Measurements from ENCODE around the gene TPH2. TPM values are rescaled to one million over a fixed set of nuclear protein-coding genes. Genes with fewer than 3 reads are reported as not detected.

TPH2 gene
- total and polyA plus RNA-seq, 3 donors from 2014 or later, result 0.47 to 2.2 (median 1.8) TPM

DNA sequence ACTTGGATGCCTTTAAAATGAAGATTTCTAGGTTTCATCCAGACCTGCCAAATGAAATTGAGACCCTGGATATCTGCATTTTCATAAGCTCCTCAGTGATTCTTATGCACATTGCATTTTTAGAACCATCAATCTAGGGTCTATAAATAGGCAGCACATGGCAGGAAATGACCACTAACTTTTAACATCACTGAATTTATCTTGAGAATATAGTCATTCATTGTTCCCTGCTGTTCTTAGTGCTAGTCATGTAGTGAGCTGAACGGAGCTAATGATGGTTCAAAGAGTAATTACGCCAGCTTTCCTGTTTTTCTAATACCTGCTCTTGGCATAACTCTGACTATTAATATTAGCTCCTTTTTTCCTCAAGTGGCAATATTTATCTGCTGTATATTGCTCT is 91.6 kb downstream of the TPH2 start:
- Histone ChIP-seq H3K4me1 (no peaks in the 10 kb centered on the region), H3K9me3 (no peaks in the 10 kb centered on the region), H3K36me3 (ENCODE audit: low read depth, missing control alignments) (no peaks in the 10 kb centered on the region), H3K27me3 (no peaks in the 10 kb centered on the region), H3K4me3 (no peak overlapping the region), H3K27ac (no peak overlapping the region)
- WGBS, 2 donors, result 80 to 86% methylated on average over 2 of the region's 2 CpGs
- intact Hi-C loops (cut with DNase I; ENCODE audit: low total_unique reads), result no loop called here
- no peak for DNase-seq
- TF ChIP-seq, protein P1, sequence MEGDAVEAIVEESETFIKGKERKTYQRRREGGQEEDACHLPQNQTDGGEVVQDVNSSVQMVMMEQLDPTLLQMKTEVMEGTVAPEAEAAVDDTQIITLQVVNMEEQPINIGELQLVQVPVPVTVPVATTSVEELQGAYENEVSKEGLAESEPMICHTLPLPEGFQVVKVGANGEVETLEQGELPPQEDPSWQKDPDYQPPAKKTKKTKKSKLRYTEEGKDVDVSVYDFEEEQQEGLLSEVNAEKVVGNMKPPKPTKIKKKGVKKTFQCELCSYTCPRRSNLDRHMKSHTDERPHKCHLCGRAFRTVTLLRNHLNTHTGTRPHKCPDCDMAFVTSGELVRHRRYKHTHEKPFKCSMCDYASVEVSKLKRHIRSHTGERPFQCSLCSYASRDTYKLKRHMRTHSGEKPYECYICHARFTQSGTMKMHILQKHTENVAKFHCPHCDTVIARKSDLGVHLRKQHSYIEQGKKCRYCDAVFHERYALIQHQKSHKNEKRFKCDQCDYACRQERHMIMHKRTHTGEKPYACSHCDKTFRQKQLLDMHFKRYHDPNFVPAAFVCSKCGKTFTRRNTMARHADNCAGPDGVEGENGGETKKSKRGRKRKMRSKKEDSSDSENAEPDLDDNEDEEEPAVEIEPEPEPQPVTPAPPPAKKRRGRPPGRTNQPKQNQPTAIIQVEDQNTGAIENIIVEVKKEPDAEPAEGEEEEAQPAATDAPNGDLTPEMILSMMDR (IDR thresholded peaks at IDR 0.05), result no peak
- no peak for TF ChIP-seq POLR2A (IDR thresholded peaks at IDR 0.05)

- no peaks in the 10 kb centered on the region for H3K27me3 ChIP-seq
- H3K36me3 ChIP-seq (ENCODE audit: low read depth, missing control alignments), result no peaks in the 10 kb centered on the region
- intact Hi-C loops (cut with DNase I; ENCODE audit: low total_unique reads), result no loop called here
- no peak overlapping the region for H3K27ac ChIP-seq
- WGBS, 2 donors, result 91% methylated on average over 3 of the region's 3 CpGs
- TF ChIP-seq, protein P1 (IDR thresholded peaks at IDR 0.05), result no peak
- no peak for TF ChIP-seq POLR2A (IDR thresholded peaks at IDR 0.05)
- H3K4me1 ChIP-seq, result no peaks in the 10 kb centered on the region
- no peaks in the 10 kb centered on the region for H3K9me3 ChIP-seq
- no peak overlapping the region for H3K4me3 ChIP-seq
- no peak for DNase-seq
Measured at GRCh38 chr12:72031066-72031465, 92.4 kb downstream of the TPH2 start.

DNA sequence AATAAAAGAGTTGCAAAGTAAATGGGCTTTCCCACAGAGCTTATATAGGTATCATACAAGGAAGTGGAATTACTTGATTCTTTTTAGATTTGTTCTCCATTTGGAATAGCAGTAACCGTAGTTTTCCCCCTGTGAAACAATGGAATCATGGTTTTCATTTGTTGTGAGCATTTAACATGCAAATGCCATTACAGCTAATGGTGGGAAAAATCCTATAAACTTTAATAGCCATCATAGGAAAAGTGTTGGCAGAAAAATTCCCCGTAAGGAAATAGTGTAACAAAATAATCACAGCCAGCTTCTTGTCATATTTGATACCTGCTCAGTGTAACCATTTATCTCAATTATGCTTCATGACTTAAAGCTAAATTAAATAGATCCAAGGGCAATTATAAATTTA is 95.3 kb downstream of the TPH2 start:
- H3K4me3 ChIP-seq, result no peak overlapping the region
- no peak for DNase-seq
- TF ChIP-seq, protein P1 (IDR thresholded peaks at IDR 0.05), result no peak
- no peak for TF ChIP-seq POLR2A (IDR thresholded peaks at IDR 0.05)
- WGBS, 2 donors, result 84 to 86% methylated on average over 2 of the region's 2 CpGs
- H3K36me3 ChIP-seq (ENCODE audit: low read depth, missing control alignments), result no peaks in the 10 kb centered on the region
- H3K9me3 ChIP-seq, result no peaks in the 10 kb centered on the region
- no peak overlapping the region for H3K27ac ChIP-seq
- H3K27me3 ChIP-seq, result no peaks in the 10 kb centered on the region
- H3K4me1 ChIP-seq, result no peaks in the 10 kb centered on the region
- intact Hi-C loops (cut with DNase I; ENCODE audit: low total_unique reads), result no loop called here

DNA sequence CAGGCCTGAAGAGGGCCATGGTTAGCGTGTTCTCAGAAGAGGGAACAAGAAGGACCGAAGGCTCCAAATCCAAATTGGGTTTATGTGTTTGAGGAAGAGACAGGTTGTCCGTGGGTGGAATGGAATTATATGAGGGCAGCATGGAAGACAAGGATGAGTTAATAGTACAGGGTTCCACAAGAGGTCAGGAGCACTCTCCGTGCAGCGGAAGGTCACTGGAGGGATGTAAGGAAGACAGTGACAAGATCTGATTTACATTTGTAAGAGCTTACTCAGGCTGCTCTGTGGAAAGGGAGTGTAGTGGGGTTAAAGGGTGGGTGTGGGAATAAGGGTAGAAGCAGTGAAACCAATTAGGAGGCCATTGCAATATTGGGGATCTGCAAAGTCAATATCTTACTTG is 97.0 kb downstream of the TPH2 start:
- Histone ChIP-seq H3K27me3 (no peaks in the 10 kb centered on the region), H3K36me3 (ENCODE audit: low read depth, missing control alignments) (no peaks in the 10 kb centered on the region), H3K27ac (no peak overlapping the region), H3K4me3 (no peak overlapping the region), H3K4me1 (no peaks in the 10 kb centered on the region), H3K9me3 (no peaks in the 10 kb centered on the region)
- 68 to 76% methylated on average over 5 of the region's 5 CpGs for WGBS, 2 donors
- intact Hi-C loops (cut with DNase I; ENCODE audit: low total_unique reads), result no loop called here
- TF ChIP-seq POLR2A (IDR thresholded peaks at IDR 0.05), result no peak
- TF ChIP-seq, protein P1 (IDR thresholded peaks at IDR 0.05), result no peak
- DNase-seq, result no peak

DNA sequence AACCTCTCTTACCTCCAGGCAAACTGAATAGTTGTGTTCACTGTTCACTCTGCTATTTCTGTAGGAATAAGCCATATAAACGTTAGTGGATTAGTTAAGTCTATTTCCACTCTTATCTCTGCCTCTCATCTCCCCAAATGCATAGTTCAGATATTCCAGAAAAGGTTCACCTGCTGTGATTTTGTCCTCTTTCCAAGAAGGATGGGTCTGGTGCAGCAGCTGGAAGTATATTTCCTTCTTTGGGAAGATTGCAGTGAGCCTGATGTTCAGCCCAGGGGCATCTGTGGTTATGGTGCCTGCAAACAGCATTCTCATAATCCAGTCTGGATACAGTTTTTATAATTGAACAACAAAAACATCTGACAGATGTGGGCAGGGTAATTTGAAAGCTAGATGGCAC is 97.7 kb downstream of the TPH2 start:
- 42 to 58% methylated on average over 1 of the region's 1 CpG for WGBS, 2 donors
- H3K9me3 ChIP-seq, result no peaks in the 10 kb centered on the region
- DNase-seq, result no peak
- H3K27ac ChIP-seq, result no peak overlapping the region
- intact Hi-C loops (cut with DNase I; ENCODE audit: low total_unique reads), result no loop called here
- no peak overlapping the region for H3K4me3 ChIP-seq
- no peak for TF ChIP-seq POLR2A (IDR thresholded peaks at IDR 0.05)
- TF ChIP-seq, protein P1 (IDR thresholded peaks at IDR 0.05), result no peak
- H3K4me1 ChIP-seq, result no peaks in the 10 kb centered on the region
- H3K27me3 ChIP-seq, result no peaks in the 10 kb centered on the region
- H3K36me3 ChIP-seq (ENCODE audit: low read depth, missing control alignments), result no peaks in the 10 kb centered on the region
